ENCODE data around the gene HSPA9. TPM values are rescaled to one million over a fixed set of nuclear protein-coding genes. Genes with fewer than 3 reads are reported as not detected.

Gene HSPA9
- total and polyA plus RNA-seq, 9 of the 15 experiments (the other 6 are each of a cell fraction or from before 2014, with no cell fraction given), result 195 to 583 (median 514) TPM

GRCh38 chr5:138536215-138536614, 39.0 kb downstream of the HSPA9 start:
- H3K4me1 ChIP-seq (replicated peaks in 1 of 2; ENCODE audit: control insufficient read depth in 2 of 2, insufficient read depth in 2 of 2, low read length in 2 of 2), result peaks cover 0 to 32% of the 10 kb centered on the region in 2 experiments; a peak in 4 of 5 replicates
- BruUV-seq (replicated peaks), result no TSS peak
- no peaks in the 10 kb centered on the region for H3K27me3 ChIP-seq (ENCODE audit: control insufficient read depth in 2 of 2, insufficient read depth in 2 of 2, low read length in 2 of 2)
- ChIA-PET POLR2A (interaction anchor here (0.6 to 3.4 kb wide), 4 partner anchors 8 to 19 kb away, joined by 3 to 18 read pairs (median 3); no protein-coding TSS in a partner anchor), CTCF (ENCODE audit: low intra/inter-chr PET ratio) (no interaction called here)
- no peak overlapping the region for H2AFZ ChIP-seq (ENCODE audit: low read depth, low read length)
- ATAC-seq (no peak), DNase-seq (ENCODE audit: extremely low read depth in 1 of 4, low spot score in 3 of 4) (no peak), FAIRE-seq (no peak)
- in situ Hi-C loops (cut with MboI) (no loop called here), intact Hi-C loops (cut with micrococcal nuclease) (no loop called here)
- WGBS (ENCODE audit: insufficient coverage, low coverage, missing lambda C conversion rate), result 50% methylated on average over 2 of the region's 2 CpGs
- no peaks in the 10 kb centered on the region for H3K9me3 ChIP-seq (replicated peaks; ENCODE audit: control insufficient read depth, insufficient read depth, low read depth, low read length)
- peaks cover 40% of the 10 kb centered on the region for H4K20me1 ChIP-seq (replicated peaks; ENCODE audit: control insufficient read depth, insufficient read depth, low read length)
- H3K27ac ChIP-seq (ENCODE audit: extremely low read depth, low read depth, low read length), result no peak overlapping the region
- H3K9ac ChIP-seq (ENCODE audit: insufficient read depth in 1 of 2, low read depth in 2 of 2, low read length in 2 of 2), result no peak overlapping the region
- no peaks in the 10 kb centered on the region for H3K9me1 ChIP-seq (ENCODE audit: control insufficient read depth, insufficient read depth, low read length)
- H3K4me2 ChIP-seq (ENCODE audit: insufficient read depth, low read length), result no peak overlapping the region
- no peak for TF ChIP-seq THRAP3 (IDR thresholded peaks at IDR 0.05; ENCODE audit: borderline replicate concordance)
- 0 out of 2 replicates have a peak, but pooled peaks have one; percentile 35 for TF ChIP-seq STAT5A (IDR thresholded peaks at IDR 0.05; ENCODE audit: borderline replicate concordance, low read length)
- H3K4me3 ChIP-seq, result no peak overlapping the region
- H3K36me3 ChIP-seq (ENCODE audit: control insufficient read depth, insufficient read depth, low read length), result peaks cover 90% of the 10 kb centered on the region
- peaks cover 97% of the 10 kb centered on the region for H3K79me2 ChIP-seq (ENCODE audit: control insufficient read depth, insufficient read depth, low read length)

- peaks cover 30% of the 10 kb centered on the region for H4K20me1 ChIP-seq (replicated peaks; ENCODE audit: control insufficient read depth, insufficient read depth, low read length)
- ChIA-PET POLR2A (interaction anchor here (0.7 to 3.4 kb wide), 4 partner anchors 8 to 40 kb away, joined by 3 to 18 read pairs (median 4); partner anchors contain the start of gene ETF1), CTCF (ENCODE audit: low intra/inter-chr PET ratio) (interaction anchor here (0.6 kb wide), 1 partner anchor 379 kb away, joined by 4 read pairs; no protein-coding TSS in a partner anchor)
- H3K4me2 ChIP-seq (ENCODE audit: insufficient read depth, low read length), result no peak overlapping the region
- DNase-seq (ENCODE audit: extremely low read depth in 1 of 4, low spot score in 3 of 4) (no peak), FAIRE-seq (no peak), ATAC-seq (no peak)
- TF ChIP-seq POLR2AphosphoS5 (IDR thresholded peaks at IDR 0.05; ENCODE audit: control insufficient read depth, insufficient read depth, low read depth, low read length), result peak; percentile 23; the same call in 1 of the 2 replicates
- no peak for TF ChIP-seq POLR2B (IDR thresholded peaks at IDR 0.05; ENCODE audit: low read depth, partially characterized antibody)
- peak; percentile 17; the same call in 1 of the 2 replicates for TF ChIP-seq POLR2G (IDR thresholded peaks at IDR 0.05; ENCODE audit: low read depth, low read length)
- TF ChIP-seq MAFF (IDR thresholded peaks at IDR 0.05; ENCODE audit: low read length), result no peak
- no peaks in the 10 kb centered on the region for H3K9me1 ChIP-seq (ENCODE audit: control insufficient read depth, insufficient read depth, low read length)
- no peaks in the 10 kb centered on the region for H3K27me3 ChIP-seq (ENCODE audit: control insufficient read depth in 2 of 2, insufficient read depth in 2 of 2, low read length in 2 of 2)
- BruUV-seq (replicated peaks), result TSS peak; percentile 4
- no peak overlapping the region for H3K4me3 ChIP-seq
- peaks cover 4 to 18% of the 10 kb centered on the region in 2 experiments; a peak in 3 of 5 replicates for H3K4me1 ChIP-seq (replicated peaks in 1 of 2; ENCODE audit: control insufficient read depth in 2 of 2, insufficient read depth in 2 of 2, low read length in 2 of 2)
- no peak overlapping the region for H3K9ac ChIP-seq (ENCODE audit: insufficient read depth in 1 of 2, low read depth in 2 of 2, low read length in 2 of 2)
- no peaks in the 10 kb centered on the region for H3K9me3 ChIP-seq (replicated peaks; ENCODE audit: control insufficient read depth, insufficient read depth, low read depth, low read length)
- no peak overlapping the region for H2AFZ ChIP-seq (ENCODE audit: low read depth, low read length)
- in situ Hi-C loops (cut with MboI), result no loop called here
- H3K27ac ChIP-seq (ENCODE audit: extremely low read depth, low read depth, low read length), result no peak overlapping the region
- intact Hi-C loops (cut with micrococcal nuclease), result no loop called here
- 92% methylated on average over 5 of the region's 5 CpGs for WGBS (ENCODE audit: insufficient coverage, low coverage, missing lambda C conversion rate)
- peaks cover 97% of the 10 kb centered on the region for H3K79me2 ChIP-seq (ENCODE audit: control insufficient read depth, insufficient read depth, low read length)
- H3K36me3 ChIP-seq (ENCODE audit: control insufficient read depth, insufficient read depth, low read length), result peaks cover 88% of the 10 kb centered on the region
These were observed 40.9 kb downstream of the HSPA9 start for GRCh38 chr5:138533973-138534941.

Measured in K562 (cell line).